AG09309 (cell line): ENCODE results near the gene STXBP1.

Source experiments
- DNase-seq: peaks from one replicate; pipeline ENCODE4 v3.0.0-alpha.2; 2010; ENCODE audit warnings: low read depth
- H3K4me3 ChIP-seq: 2 replicates; pipeline ENCODE4 v1.5.1; 2011; ENCODE audit warnings: mild to moderate bottlenecking, low read depth, low read length, moderate library complexity; ENCODE audit not compliant: control insufficient read depth
- TF ChIP-seq, protein P1 (sequence below): IDR thresholded peaks from 2 replicates; pipeline ENCODE4 v1.5.1; 2011; ENCODE audit warnings: mild to moderate bottlenecking, low read depth, low read length, inconsistent platforms; ENCODE audit not compliant: insufficient read depth, control insufficient read depth; ENCODE audit errors: missing control alignments

STXBP1 gene

DNA sequence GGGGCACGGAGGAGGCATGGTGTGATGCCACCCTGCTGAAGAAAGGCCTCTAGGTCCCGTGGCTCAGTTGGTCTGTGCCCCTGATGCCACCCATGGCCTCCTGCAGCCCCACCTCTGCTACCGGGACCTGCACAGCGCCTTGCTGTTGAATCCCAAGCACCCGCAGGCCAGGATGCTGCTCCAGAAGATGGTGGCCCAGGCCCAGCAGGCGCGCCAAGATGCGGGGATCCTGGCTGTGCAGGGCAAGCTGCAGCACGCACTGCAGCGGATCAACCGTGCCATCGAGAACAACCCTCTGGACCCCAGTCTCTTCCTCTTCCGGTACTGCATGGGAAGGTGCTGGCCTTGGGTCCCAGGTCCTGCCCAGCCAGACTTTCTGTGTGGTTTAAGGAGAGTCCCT is 110.9 kb downstream of the STXBP1 start:
- TF ChIP-seq, protein P1, sequence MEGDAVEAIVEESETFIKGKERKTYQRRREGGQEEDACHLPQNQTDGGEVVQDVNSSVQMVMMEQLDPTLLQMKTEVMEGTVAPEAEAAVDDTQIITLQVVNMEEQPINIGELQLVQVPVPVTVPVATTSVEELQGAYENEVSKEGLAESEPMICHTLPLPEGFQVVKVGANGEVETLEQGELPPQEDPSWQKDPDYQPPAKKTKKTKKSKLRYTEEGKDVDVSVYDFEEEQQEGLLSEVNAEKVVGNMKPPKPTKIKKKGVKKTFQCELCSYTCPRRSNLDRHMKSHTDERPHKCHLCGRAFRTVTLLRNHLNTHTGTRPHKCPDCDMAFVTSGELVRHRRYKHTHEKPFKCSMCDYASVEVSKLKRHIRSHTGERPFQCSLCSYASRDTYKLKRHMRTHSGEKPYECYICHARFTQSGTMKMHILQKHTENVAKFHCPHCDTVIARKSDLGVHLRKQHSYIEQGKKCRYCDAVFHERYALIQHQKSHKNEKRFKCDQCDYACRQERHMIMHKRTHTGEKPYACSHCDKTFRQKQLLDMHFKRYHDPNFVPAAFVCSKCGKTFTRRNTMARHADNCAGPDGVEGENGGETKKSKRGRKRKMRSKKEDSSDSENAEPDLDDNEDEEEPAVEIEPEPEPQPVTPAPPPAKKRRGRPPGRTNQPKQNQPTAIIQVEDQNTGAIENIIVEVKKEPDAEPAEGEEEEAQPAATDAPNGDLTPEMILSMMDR: no peak
- H3K4me3 ChIP-seq: no peak overlapping the region
- no peak for DNase-seq

- TF ChIP-seq, protein P1: peak; percentile 26
- H3K4me3 ChIP-seq: no peak overlapping the region
- DNase-seq: peak; percentile 28
Observed at GRCh38 chr9:127723444-127723843, 111.4 kb downstream of the STXBP1 start.

- DNase-seq: no peak
Observed at GRCh38 chr9:127724012-127724411, 111.9 kb downstream of the STXBP1 start.

DNA sequence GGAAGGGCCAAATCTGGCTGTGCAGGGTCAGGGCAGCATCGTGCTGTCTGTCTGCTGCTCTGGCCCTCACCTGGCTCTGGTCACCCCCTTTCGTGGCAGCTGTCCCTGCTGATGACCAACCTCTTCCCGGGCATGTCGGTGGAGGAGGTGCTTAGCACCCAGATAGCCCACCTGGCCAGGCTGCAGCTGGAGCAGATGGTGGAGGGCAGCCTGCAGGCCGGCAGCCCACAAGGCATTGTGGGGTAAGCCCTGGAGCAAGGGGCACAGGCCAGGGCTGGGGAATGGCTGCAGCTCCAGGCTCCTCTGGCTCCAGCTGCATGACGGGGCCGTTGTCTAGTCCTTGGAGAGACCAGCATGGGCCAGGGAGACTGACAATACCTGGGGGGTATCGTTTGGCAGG is 114.8 kb downstream of the STXBP1 start:
- DNase-seq: no peak
- no peak overlapping the region for H3K4me3 ChIP-seq
- TF ChIP-seq, protein P1: no peak

More at GRCh38 chr9:127724012-127724411, 111.9 kb downstream of the STXBP1 start:
- TF ChIP-seq, protein P1: no peak
- no peak overlapping the region for H3K4me3 ChIP-seq

DNA sequence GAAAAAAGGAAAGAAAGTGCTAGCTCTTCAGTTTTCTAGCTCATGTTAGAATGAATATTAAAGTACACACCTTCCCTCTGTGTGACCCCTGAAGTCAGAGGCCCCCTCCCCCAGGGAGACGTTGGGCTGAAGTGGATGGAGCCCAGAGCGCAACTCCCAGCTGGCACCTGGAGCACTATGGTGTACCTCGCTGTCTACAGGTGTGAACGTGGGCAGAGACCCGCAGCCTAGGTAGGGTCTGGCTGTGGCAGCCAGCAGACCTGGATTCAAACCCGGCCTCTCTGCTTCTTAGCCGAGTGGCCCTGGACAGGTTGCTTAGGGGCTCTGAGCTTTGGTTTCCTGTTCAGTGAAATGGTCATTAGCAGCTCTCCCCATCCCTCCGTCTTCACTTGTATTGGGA is 116.7 kb downstream of the STXBP1 start:
- DNase-seq: no peak
- TF ChIP-seq, protein P1: no peak
- H3K4me3 ChIP-seq: no peak overlapping the region

- no peak overlapping the region for H3K4me3 ChIP-seq
- no peak for DNase-seq
- TF ChIP-seq, protein P1: no peak
Observed at GRCh38 chr9:127729522-127730256, 117.6 kb downstream of the STXBP1 start.

DNA sequence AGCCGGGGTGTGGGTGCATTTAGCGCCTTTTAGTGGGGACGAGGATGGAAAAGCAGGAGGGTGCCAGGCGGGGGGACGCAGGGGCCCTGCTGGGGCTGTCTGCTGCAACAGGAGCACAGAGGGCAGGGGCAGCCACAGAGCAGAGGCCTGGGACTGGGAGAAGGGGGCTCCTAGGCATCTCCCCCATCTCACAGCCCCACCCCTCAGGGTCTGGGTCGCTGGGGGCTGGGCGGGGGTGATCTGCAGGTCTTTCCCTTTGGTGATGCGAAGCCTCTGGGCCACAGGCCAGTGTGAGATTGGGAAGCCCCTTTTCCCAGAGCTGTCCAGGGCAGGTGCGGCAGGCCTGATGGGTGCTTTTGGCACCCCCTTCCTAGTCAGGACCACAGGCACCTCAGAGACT is 118.2 kb downstream of the STXBP1 start:
- DNase-seq: no peak
- H3K4me3 ChIP-seq: no peak overlapping the region
- TF ChIP-seq, protein P1: no peak
